Measurements from ENCODE around the gene RASSF5.

- TF ChIP-seq CTCF (IDR thresholded peaks at IDR 0.05; ENCODE audit: poor library complexity) = no peak
- TF ChIP-seq EZH2phosphoT487 (IDR thresholded peaks at IDR 0.05; ENCODE audit: low read depth, severe bottlenecking, unreplicated experiment) = no peak
Measured at GRCh38 chr1:206468571-206468970, 38.8 kb upstream of the RASSF5 start.

All from hepatocyte (in vitro differentiated cells).